HTERT RPE-1 (cell line): Measurements from ENCODE around the gene UNC13B.

ENCODE experiments used
- in situ Hi-C: fragments of 300-500 bp; cut with MboI; formaldehyde crosslinking; loops from 4 replicates; pipeline ENCODE4 v1.14.3; 2020; ENCODE audit warnings: low sequenced_read_pairs

The UNC13B gene

GRCh38 chr9:35415402-35416097 lies 253.7 kb downstream of the UNC13B start:
- in situ Hi-C loops = no loop called here

- in situ Hi-C loops = no loop called here
These were observed 254.3 kb downstream of the UNC13B start for GRCh38 chr9:35416098-35416427.

DNA sequence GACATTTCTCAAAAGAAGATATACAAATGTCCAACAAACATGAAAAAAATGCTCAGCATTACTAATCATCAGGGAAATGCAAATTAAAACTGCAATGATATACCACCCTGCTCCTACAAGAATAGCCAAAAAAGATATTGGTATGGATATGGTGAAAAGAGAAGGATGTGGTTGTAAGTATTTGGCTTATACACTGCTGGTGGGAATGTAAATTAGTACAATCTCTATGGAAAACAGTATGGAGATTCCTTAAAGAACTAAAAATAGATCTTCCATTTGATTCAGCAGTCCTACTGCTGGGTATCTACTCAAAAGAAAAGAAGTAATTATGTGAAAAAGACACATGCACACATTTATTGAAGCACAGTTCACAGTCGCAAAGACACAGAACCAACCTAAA lies 260.5 kb downstream of the UNC13B start:
- in situ Hi-C loops = no loop called here

GRCh38 chr9:35422753-35423152 lies 260.9 kb downstream of the UNC13B start:
- in situ Hi-C loops = no loop called here

- in situ Hi-C loops = no loop called here
These were observed 261.7 kb downstream of the UNC13B start for GRCh38 chr9:35423499-35423898.

GRCh38 chr9:35424356-35425352 lies 262.8 kb downstream of the UNC13B start:
- in situ Hi-C loops = no loop called here

GRCh38 chr9:35426627-35427026 lies 264.8 kb downstream of the UNC13B start:
- in situ Hi-C loops = no loop called here

DNA sequence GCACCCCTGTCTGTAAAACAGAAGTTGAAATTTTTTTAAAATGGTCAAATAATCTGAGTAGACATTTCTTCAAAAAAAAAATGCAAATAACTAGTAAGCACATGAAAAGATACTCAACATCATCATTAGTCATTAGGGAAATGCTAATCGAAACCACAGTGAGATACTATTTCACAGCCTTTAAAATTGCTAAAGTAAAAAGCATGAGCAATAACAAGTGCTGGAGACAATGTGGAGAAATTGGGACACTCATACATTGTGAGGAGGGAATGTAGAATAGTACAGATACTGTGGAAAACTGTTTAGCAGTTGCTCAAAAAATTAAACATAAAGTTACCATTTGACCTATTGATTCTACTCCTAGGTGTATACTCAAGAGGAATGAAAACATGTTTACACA lies 269.7 kb downstream of the UNC13B start:
- in situ Hi-C loops = no loop called here

DNA sequence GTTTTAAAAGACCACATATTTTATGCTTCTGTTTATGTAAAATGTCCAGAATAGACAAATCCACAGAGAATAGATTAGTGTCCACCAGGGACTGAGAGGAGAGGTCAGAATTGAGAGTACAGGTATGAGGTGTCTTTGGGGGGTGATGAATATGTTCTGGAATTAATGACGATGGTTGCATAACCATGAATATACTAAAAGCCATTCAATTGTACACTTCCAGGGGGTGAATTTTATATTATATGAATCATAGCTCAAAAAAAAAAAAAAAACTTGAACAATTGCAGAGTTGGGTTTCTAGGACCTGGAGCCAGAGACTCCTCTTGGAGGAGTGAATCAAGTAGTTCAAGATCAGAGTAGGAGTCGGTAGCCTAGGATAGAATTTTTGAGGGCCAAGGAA lies 270.3 kb downstream of the UNC13B start:
- in situ Hi-C loops = no loop called here

- in situ Hi-C loops = no loop called here
These were observed 275.1 kb downstream of the UNC13B start for GRCh38 chr9:35436933-35437332.

DNA sequence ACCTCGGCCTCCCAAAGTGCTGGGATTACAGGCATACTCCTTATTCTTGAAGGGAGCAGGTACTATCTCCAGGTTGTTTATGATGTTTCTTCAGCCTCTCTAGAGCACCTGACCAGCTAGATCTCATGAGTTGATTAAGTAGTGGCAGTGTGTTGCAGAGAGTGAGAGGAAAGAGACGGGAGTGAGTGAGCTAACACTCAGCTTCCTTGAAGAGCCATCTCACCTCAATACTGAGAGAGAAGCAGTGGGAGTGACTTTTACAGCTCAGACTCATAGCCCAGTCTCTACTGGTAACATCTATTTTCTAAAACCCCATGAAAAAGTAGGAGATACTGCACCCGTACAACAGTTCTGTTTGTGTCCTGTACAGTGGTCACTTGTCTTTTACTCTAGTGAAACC lies 284.2 kb downstream of the UNC13B start:
- in situ Hi-C loops = no loop called here

DNA sequence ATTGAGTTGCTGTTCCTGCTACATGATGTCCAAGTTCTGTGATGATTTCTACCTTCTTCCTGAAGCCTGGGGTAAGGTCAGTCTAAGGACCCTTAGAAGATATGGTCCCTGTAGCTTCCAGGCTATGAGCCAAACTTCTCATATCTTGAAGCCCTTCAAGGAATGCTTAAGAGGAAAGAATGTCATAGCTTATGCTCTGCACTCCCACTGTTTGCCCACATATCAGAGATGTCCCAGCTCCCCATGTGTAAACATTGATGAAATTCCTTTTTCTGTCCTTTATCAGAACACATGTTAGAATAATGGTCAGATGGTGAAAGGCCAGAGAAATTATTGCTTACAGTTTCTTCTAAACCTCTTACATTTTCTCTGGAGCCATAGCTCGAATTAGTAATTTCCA lies 286.7 kb downstream of the UNC13B start:
- in situ Hi-C loops = no loop called here

DNA sequence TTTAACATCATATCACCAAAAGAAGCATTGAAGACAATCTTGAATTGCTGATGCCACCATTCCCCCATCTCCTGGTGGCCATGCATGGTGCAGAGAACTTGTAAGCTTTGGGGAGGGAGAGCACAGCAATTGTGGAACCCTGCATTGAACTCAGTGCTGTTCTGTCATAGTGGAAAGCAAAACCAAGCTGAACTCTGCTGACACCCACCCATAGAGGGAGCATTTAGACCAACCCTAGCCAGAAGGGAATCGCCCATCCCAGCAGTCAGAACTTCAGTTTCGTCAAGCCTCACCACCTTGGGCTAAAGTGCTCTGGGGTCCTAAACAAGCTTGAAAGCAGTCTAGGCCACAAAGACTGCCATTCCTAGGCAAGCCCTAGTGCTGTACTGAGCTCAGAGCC lies 290.7 kb downstream of the UNC13B start:
- in situ Hi-C loops = no loop called here

DNA sequence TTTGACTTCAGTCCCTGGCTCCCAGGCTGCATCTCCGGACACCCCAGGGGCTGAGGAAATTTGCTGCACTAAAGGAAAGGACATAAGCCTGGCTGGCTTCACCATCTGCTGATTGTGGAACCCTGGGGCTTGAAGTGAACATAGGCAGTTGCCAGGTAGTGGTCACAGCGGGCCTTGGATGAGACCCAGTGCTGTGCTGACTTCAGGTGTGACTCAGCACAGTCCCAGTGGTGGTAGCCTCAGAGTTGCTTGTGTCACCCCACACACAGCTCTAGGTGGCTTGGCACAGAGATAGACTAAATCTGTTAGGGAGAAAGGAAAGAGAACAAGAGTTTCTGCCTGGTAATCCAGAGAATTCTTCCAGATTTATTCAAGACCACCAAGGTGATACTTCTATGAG lies 292.0 kb downstream of the UNC13B start:
- in situ Hi-C loops = no loop called here
